OCI-LY1 (cell line): Measurements from ENCODE around the gene ZIC1.

Experiments
- CTCF ChIP-seq: fragments of 200-600 bp; sonication (generic), shearing (Covaris generic); IDR thresholded peaks from 2 replicates; pipeline ENCODE4 v1.5.1; 2017; ENCODE audit warnings: mild to moderate bottlenecking, antibody characterized with exemption, low read length, moderate library complexity, mixed read lengths
- EZH2 ChIP-seq: fragments of 200-600 bp; sonication (generic), shearing (Covaris generic); IDR thresholded peaks from 2 replicates; pipeline ENCODE4 v1.8.0; 2017; ENCODE audit warnings: borderline replicate concordance, mixed run types, mild to moderate bottlenecking, antibody characterized with exemption, low read length, moderate library complexity, mixed read lengths

GRCh38 chr3:147412917-147413685, 3.9 kb downstream of the ZIC1 start:
- TF ChIP-seq CTCF (no peak), EZH2 (no peak)
